HCEC 1CT (cell line): ENCODE results near the gene NOP10.
"Not testable (repeated sequence)": the region's sequence is repeated elsewhere in the genome, so short reads cannot be mapped to it uniquely, and the experiment has no call there.

ENCODE experiments used
- DNase-seq: peaks from one replicate; pipeline ENCODE4 v3.0.0-alpha.2; 2017

Gene NOP10

DNA sequence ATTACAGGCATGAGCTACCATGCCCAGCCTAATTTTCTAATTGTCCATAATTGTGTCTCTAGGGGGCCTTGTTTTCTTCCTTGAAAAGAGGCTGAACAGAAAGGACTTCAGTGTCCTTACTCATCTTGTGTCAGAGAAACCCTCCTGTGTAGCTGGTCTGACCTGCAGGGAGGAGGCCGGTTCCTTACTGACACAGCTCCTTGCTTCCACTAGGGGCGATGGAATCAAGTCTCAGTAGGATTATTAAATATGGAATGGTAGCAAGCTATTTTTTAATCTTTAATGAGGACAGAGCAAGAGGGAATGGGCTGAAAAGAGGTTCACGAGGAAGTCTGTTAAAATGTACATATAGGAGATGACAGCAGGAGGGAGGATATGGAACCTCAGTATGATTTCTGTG, 15.4 kb upstream of the NOP10 start:
- DNase-seq, result peak; percentile 27

DNA sequence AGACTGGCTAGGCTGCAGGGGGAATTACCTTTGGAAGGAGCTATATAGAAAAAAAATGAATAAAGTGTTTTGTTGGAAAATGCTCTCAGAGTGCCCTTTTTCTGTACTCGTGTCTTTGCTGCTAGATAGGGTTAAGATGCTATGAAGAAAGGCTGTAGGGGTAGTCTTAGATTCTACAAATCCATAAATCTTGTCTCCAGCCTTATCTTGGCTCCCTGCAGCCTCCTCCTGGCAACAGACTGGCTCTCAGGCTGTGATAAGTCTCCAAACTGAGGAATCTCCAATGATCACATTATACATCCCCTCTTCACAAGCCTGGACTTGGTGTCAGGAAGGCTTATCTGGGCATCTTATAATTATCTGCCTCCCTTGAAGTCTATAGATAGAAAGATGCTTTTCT, 14.7 kb upstream of the NOP10 start:
- no peak for DNase-seq

DNA sequence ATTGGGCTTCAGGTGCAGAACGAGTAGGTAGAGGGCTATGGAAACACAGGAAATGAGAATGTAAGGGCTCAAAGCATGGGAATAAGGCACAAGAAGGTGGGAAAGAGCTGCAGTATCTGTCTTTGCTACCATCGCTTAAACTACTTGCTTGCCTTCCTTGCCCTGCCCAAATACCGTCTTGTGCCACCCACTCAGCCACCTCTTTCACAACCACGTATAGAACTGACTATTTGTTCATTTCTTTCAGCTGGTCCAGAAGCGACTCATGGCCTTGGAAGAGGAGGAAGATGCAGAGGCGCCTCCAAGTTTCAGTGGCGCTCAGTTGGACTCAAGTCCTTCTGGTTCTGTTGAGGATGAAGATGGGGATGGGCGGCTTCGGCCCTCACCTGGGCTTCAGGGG, 12.3 kb upstream of the NOP10 start:
- DNase-seq, result no peak

DNA sequence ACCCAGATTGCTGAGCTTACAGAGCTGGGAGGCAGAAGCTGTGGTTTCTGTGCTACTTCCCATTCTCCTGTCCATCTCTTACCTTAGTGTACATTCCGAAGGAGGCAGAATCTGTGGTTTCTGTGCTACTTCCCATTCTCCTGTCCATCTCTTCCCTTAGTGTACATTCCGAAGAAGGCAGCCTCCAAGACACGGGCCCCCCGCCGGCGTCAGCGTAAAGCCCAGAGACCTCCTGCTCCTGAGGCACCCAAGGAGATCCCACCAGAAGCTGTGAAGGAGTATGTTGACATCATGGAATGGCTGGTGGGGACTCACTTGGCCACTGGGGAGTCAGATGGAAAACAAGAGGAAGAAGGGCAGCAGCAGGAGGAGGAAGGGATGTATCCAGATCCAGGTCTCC, 11.3 kb upstream of the NOP10 start:
- DNase-seq, result no peak

DNA sequence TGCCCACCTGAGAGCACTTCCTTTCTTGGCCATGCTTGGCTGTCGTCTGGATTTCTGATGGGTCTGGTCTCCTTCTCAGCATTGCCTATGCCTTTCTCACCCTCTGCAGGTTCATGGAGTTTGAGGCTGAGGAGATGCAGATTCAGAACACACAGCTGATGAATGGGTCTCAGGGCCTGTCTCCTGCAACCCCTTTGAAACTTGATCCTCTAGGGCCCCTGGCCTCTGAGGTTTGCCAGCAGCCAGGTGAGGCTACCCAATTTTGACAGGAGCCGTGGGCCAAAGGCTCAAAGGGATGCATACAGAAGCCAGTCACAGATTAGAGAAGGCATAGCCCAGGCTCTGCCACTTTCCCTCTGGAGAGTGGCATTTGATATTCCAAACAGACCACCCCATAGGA, 10.7 kb upstream of the NOP10 start:
- DNase-seq, result no peak

DNA sequence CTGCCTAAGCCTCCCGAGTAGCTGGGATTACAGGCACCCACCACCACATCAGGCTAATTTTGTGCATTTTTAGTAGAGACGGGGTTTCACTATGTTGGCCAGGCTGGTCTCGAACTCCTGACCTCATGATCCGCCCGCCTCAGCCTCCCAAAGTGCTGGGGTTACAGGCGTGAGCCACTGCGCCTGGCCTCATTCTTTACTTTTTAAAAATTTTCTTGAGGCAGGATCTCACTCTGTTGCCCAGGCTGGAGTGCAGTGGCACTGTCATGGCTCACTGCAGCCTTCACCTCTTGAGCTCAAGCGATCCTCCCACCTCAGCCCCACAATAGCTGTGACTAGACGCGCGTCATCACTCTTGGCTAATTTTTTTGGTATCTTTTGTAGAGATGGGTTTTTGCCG, 10.1 kb upstream of the NOP10 start:
- DNase-seq, result not testable (repeated sequence)

DNA sequence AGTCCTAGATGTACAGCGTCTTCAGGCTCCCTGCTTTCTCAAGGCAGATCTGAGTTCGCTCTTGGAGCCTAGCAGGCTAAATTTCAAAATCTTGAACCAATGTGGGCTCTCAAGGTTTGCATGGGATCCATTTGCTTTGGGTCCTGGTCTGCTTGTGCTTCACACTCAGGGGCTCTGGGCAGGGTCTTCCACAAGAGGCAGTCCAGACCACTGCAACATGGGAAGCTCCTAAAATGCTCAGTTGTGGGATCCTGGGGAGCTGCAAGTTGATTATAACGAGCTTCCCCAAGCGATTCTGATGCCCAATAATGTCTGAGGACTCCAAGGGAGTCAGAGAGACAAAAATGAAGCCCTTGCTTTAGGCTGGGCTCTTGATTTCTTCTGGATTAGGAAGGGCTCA, 6.8 kb upstream of the NOP10 start:
- DNase-seq, result no peak

DNA sequence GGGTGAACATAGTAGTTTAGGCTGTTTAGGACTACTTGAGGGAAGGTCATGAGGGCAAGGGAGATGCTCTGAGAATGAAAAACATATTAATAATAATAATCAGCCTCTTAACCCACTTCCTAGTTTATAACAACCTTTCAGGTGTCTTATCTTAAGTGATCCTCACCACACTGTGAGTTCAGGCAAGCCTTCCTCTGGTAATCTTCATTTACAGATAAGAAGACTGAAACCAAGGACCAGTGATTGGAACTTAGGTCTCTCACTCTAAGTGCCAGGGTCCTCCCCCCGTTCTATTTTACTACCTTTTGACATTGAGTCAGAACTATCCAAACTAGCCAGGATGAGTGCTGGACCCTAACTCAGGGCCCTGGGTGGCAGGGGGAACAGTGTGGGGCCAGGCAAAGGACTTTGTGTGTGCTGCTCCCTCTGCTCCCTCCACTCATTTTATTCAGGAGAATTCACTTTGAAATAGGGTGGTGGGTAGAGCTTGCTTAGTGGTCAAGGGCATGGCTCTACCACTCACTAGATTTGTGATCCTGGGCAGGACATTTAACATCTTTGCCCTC, 5.9 kb upstream of the NOP10 start:
- no peak for DNase-seq

DNA sequence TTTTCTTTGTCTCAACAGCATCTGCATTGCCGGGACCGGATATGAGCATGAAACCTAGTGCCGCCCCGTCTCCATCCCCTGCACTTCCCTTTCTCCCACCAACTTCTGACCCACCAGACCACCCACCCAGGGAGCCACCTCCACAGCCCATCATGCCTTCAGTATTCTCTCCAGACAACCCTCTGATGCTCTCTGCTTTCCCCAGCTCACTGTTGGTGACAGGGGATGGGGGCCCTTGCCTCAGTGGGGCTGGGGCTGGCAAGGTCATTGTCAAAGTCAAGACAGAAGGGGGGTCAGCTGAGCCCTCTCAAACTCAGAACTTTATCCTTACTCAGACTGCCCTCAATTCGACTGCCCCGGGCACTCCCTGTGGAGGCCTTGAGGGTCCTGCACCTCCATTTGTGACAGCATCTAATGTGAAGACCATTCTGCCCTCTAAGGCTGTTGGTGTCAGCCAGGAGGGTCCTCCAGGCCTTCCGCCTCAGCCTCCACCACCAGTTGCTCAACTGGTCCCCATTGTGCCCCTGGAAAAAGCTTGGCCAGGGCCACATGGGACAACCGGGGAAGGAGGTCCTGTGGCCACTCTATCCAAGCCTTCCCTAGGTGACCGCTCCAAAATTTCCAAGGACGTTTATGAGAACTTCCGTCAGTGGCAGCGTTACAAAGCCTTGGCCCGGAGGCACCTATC, 5.2 kb upstream of the NOP10 start:
- no peak for DNase-seq

DNA sequence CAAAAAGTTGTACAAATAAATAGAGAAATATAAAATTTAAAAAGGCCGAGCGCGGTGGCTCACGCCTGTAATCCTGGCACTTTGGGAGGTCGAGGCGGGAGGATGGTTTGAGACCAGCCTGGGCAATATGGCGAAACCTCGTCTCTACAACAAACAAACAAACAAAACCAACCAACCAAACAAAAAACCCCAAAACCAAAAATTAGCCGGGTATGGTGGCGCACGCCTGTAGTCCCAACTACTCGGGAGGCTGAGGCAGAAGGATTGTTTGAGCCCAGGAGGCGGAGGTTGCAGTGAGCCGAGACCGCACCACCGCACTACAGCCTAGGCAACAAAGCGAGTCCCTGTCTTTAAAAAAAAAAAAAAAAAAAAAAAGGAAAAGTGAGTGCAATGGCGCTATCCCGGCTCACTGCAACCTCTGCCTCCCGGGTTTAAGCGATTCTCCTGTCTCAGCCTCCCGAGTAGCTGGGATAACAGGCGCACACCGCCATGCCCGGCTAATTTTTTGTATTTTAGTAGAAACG, 661 bp downstream of the NOP10 start:
- not testable (repeated sequence) for DNase-seq

DNA sequence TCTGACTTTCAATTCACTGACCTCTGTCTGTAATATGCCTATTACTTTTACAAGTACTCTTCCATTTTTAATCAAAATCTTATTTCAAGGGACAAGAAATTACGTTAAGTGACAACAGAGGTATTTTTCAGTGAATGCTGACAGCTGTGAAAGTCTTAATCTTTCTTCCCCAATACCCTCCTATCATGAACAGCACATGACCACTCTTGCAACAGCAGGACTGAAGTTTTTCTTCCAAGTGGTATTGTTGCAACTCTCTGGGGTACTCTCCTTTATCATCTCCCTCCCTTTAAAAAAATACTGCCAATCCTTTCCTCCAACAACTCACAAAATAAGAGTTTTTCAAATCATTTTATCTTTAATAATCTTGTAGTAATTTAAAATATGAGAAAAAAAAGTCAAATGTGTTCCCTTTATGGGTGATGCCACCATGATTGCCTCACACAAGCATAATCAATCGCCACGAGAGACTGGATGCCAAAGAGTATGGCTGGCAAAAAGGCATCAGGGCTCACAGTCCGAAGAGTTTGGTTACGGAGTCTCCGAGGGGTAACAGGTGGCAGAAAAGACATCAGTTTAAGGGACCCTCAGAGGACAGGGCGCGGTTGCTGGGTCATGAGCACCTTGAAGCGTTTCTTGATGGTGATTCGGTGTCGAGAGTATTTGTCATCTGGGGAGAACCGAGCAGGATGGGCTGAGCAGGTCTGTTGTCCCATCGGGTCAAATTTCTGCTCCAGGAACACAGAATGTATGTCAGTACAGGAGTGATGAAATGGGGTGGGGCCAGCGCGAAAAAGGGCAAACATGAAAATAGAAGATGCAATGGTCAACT, 1.3 kb downstream of the NOP10 start:
- no peak for DNase-seq

DNA sequence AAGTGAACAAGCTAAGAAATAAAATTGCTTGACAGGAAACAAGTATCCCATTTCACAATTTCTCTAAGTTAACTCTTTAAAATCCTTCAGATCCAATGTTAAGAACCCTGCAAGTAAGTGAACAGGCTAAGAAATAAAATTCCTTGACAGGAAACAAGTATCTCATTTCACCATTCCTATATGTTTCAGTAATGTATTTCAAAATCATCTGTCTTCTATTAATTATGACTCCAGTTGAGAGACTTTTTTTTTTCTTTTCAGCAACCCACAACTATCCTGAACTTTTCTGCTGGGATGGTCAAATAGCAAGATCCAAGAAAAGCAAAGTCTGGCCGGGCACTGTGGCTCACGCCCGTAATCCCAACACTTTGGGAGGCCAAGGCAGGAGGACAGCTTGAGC, 3.0 kb downstream of the NOP10 start:
- DNase-seq, result no peak

DNA sequence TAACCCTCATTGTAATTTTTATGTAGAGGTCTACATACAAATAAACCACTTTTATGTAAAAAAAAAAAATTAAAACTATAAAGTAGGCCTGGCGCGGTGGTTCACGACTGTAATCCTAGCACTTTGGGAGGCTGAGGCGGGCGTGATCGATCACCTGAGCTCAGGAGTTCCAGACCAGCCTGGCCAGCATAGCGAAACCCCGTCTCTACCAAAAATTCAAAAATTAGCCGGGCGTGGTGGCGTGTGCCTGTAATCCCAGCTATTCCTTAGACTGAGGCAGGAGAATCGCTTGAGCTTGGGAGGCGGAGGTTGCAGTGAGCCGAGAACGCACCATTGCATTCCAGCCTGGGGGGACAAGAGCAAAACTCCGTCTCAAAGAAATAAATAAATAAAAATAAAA, 4.6 kb downstream of the NOP10 start:
- no peak for DNase-seq

DNA sequence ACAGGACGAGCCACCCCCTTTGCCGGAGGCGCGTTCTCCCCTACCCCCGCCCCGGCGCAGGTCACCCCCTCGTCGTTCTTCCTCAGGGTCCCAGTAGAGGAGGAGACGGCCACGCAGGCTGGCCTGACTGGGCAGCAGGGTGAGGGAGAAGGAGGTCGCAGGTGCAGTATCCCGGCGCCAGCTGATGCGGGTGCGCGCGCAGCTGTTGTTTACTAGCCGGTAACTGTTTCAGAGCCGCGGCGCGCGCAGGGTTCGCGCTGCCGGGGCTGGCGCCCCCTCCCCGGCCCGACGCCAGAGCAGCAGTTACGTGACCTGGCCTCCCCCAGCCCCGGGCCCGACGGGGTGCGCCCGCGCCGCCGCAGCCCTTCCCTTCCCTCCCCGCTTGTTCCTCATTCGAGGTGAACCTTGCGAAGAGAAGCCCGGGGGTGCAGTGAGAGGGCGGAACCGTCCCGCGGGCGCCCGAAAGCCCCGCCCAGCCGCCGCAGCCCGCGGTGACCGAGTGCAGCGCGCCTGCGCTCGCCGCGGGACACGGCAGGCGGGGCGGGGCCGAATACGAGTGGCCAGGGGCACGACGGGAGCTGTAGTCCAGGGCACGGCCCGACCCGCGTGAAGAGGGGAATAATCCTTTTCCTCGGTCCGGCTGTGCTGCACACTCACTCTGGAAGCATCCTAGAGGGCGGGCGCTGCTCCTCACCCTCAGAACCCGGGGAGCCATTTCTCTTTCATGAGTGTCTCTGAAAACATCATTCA, 5.2 kb downstream of the NOP10 start, which contains the start of gene SLC12A6:
Gene SLC12A6, minus strand, starts transcription at position 225 of the 750 bp plus-strand sequence. CDS start 1,101 bp downstream, outside the sequence.
- DNase-seq, result peak; percentile 95

DNA sequence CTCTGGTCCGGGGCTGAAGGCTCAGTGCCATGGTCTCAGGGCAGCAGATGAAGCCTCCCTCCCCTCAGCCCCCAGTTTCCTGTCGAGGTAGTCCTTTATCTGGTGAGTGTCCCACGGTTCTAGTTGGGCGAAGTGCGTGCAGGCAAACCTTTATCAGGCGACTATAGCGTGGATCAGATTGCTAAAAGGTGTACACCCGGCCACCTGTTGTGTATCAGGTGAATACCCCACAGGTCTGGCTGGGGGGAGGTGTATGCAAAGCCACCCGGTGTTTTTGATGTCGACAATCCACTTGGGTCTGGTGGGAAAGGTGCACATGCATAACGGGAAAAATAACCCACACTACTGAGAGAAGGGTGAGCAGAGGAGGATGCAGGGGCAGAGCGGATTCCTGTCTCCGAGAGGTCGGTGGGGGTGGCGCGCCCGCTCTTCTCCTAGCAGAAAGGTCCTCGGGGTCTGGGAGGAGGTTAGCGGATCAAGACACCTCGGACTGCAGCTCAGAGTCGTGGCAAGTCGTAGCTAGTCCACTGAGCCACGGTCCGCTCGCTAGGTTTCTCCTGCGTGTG, 5.9 kb downstream of the NOP10 start:
- no peak for DNase-seq

DNA sequence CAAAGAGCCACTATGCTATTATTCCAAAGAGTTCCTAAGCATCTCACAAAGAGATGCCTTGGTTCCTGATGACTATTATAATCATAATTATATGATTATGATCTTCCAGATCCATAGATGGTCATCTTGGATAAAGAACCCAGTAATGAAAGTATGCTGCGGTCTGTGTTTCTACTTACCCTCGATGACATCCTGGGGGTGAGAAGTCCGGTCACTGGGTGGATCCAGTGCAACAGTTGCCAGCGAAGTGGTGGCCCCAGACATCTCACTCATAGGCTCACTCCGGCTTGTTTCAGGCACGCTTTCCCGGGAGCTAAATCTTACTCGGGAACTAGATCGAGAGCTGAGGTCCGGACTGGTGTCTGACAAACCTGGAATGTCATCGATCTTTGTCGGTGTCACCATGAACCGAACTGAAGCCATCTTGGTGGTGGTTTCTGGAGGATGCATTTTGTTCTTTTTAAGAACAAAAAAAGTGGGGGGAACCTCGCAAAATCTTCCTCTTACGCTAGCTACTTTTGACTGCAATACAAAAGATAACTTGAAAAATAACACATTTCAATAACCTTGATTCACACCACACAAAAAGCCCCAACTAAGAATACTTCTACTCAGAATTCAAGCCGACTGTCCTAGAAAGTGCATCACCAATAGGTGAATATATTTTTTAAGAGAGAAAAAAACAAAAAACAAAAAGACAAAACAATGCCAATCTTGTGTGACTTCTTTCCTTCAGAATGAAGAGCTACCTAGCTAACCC, 6.5 kb downstream of the NOP10 start:
- no peak for DNase-seq

DNA sequence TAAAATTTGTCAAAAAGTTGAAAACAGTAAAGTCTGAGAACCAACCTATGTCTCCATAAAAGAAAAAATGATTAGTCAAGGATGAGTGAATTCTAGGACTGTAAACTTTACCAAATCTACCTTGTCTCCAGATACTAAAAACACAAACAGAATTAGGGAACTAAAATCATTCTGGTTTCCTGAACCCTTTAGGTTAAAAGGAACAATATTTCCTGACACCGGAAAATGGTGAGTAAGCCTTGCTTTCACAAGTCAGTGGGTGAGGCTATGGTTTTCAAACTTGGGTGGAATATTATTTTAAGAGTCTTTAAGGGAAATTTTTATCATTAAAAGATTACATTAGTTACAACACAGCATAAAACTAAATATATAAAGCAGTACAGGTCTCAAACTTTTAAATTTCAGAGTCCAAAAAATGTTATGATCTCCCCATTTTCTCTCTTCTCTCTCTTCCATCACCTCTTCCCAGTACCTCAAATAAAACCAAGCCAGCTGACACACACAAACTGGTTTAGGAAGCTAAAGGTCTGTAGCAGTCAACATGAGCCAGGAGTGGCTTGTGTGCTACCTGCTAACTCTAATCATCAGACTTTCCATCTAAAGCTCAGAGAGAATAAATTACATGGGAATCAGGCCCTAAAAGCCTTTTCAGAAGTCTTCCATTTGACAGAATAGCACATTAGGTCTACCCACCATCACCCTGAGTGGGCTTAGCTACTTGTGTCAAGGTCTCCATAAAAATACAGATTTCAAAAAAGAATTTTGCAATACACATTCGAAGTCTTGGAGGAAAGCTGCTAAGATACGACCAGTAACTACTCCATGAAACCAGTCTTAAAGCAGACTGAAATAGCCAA, 7.5 kb downstream of the NOP10 start:
- no peak for DNase-seq

DNA sequence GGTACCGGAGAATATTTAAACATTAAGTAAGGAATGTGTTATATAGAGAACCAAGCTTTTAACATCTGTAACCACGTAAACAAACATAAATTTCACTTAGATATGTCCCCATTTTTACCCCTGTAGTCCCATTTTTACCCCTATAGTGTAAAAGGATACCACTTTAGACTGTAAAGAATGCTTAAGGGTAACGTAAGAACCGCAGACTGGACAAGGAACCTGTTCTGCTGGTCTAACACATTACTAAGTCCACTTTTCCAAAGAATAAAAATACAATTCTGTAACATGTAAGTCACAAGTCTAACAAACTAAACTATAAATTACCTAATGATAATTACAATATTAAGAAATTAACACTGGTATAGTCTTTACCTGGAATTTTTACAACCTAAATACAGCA, 8.3 kb downstream of the NOP10 start:
- no peak for DNase-seq

DNA sequence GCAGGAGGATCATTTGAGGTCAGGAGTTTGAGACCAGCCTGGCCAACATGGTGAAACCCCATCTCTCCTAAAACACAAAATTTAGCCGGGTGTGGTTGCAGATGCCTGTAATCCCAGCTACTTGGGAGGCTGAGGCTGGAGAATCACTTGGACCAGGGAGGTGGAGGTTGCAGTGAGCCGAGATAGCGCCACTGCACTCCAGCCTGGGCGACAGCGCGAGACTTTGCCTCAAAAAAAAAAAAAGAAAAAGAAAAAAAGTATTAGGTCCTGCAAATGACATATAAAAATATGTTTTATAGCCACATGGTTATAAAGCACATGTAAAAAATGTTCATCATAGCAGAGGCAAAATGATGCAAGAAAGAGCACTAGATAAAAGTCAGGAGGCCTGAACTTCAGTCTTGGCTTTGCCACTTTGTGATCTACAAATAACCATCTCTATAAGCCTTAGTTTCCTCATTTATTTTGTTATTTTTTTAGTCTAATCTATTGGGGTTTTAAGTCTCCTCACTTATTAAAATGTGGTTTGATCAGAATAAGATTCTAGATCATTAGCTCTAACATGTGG, 10.3 kb downstream of the NOP10 start:
- DNase-seq, result no peak

DNA sequence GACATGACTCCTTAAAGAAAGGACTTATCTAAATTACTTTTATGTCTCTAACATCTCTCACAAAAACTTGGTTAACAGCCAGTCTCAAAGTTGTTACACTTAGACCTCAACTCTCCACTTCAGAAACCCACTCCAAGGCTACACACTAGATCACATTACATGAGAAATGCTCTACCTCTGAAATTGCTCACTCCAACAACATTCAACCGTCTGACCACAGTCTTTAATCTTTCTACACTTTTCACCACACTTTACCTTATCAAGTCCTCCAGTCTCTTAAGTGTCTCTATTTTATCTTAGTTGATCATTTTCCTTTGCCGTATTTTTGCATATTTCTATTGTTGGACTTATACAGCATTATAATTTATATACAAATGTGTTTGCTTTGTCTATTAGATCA, 11.1 kb downstream of the NOP10 start:
- no peak for DNase-seq

DNA sequence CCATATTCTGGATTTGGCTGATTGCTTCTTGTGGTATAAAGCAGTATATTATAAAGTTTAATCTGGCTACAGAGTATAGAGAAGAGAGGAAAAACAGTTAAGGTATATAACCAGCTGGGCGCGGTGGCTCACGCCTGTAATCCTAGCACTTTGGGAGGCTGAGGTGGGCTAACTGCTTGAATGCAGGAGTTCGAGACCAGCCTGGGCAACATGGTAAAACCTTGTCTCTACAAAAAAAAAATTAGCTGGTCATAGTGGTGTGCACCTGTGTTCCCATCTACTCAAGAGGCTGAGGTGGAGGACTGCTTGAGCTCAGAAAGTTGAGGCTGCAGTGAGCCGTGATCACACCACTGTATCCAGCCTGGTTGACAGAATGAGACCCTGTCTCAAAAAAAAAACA, 12.7 kb downstream of the NOP10 start:
- no peak for DNase-seq
